Activated CD4-positive, alpha-beta T cell treated with anti-CD3 and anti-CD28 coated beads, Interleukin-2, amount 50 U/mL, for 24 hours (primary cell): Measurements from ENCODE around the gene OR8D1.
"Not testable (repeated sequence)": the region's sequence is repeated elsewhere in the genome, so short reads cannot be mapped to it uniquely, and the experiment has no call there.

Source experiments
- DNase-seq, 2 donors: peaks; one replicate each; pipeline ENCODE4 v3.0.0-alpha.2; 2020; ENCODE audit warnings: low read depth in 1 of 2, low spot score in 1 of 2

Gene OR8D1

GRCh38 chr11:124294687-124295086, 19.1 kb downstream of the OR8D1 start:
- no peak for DNase-seq

DNA sequence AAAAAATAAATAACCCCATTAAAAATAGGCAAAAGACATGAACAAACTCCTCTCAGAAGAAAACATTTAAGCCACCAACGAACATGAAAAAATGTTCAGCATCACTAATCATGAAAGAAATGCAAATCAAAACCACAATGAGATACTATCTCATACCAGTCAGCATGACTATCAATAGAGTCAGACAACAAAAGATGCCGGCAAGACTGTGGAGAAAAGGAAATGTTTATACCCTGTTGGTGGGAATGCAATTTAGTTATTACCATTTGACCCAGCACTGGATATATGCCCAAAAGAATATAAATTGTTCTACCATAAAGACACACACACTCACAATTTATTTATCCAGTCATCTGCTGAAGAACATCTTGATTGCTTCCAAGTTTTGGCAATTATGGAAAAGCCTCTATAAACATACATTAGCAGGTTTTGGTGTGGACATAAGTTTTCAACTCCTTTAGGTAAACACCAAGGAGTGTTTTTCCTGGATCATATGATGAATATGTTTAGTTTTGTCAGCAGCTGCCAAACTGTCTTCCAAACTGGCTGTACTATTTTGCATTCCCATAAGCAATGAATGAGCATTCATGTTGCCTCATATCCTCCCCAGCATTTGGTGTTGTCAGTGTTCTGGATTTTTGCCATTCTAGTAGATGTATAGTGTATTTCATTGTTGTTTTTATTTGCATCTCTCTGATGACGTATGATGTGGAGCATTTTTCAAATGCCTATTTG, 28.0 kb downstream of the OR8D1 start:
- DNase-seq = no peak

GRCh38 chr11:124278261-124278660, 35.5 kb downstream of the OR8D1 start:
- DNase-seq = no peak

DNA sequence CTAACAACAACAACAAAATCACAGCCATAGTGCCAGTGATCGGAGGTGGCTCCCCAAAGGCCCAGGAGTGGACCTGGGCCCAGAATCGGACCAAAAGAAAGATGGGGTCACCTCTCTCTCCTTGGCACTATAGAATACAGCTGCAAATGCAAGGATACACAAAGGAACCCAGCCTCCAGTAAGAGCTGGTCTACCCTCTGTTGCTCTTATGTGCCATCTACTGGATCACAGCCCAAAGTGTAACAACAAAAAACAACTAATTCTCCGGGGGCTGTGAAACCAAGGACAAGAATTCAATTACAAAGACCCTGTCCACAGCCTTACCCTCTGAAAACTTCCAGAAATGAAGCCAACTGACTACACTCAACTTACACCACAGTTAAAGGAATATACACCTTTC, 35.9 kb downstream of the OR8D1 start:
- DNase-seq = no peak

DNA sequence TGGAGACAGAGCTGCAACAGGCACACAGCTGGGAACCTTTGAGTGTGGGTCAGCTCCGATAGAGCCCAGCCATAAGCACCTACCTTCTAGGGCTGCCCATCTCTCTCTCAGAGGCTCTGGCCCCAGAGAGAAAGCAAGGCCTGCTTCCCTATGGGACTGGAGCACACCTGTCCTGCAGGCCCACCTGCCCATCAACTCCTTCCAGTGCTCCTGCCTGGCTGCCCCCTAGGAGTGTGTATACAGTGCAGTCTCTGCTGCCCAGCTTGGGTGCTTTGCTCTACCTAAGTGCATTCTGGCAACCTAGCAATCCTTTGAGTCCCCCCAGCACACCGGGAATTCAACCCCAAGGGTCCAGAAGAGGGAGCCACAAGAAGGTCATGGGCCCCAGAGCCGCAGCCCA, 36.5 kb downstream of the OR8D1 start:
- DNase-seq = no peak

GRCh38 chr11:124276081-124276480, 37.7 kb downstream of the OR8D1 start:
- DNase-seq = no peak

GRCh38 chr11:124274000-124274399, 39.7 kb downstream of the OR8D1 start:
- DNase-seq = no peak

- not testable (repeated sequence) for DNase-seq
Measured at GRCh38 chr11:124270886-124271285, 42.9 kb downstream of the OR8D1 start.

- not testable (repeated sequence) for DNase-seq
Measured at GRCh38 chr11:124265041-124265440, 48.7 kb downstream of the OR8D1 start.

DNA sequence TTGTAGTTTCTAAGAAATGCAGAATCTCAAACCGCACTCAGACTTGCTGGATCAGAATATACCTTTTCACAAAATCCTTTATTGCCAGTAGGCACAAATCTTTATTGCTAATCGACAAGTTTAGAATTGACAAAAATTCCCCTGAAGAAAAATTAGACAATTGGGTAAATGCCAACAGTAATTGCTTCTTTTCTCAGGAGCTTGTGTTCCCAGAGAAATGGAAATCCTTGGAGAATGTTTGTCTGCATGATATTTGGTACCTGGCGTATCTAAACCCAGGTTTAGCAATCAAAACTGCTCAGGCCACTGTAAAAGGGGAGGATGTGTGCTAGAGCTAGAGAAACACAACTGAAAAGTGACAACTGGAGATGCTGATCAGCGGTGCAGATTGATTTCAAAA, 57.7 kb downstream of the OR8D1 start, which contains the start of gene OR8G5:
Gene OR8G5 (plus strand): TSS at position 301 of the 400 bp plus-strand sequence. CDS start 8,556 bp downstream, outside the sequence.
- DNase-seq = no peak
